ENCODE measurements around the gene GRIN2A. TPM values are rescaled to one million over a fixed set of nuclear protein-coding genes. Genes with fewer than 3 reads are reported as not detected.

GRIN2A gene
- total RNA-seq, 2 experiments from 2014 or later = not detected

DNA sequence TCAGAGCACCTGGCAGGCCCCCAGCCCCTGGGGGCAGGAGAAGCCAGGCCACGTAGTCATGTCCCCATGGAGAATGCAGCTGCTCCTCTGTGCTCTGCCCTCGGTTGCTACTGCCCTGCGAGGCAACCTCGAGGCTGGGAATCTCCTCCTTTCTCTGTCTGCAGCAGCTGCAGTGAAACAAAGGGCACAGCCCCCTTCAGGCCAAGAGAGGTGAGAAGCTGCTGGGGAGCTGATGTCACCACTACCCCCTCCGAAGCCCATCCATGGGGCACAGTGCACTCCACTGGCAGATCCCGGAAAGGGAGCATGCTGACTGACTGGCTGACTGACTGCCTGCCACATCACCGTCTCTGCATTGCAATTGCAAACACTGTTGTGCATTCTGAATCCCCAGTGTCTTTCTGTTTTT lies 103.7 kb downstream of the GRIN2A start:
- intact Hi-C loops (cut with micrococcal nuclease; ENCODE audit: unreplicated experiment) = no loop called here
- no peak overlapping the region for H3K4me2 ChIP-seq (ENCODE audit: low read length)
- no peaks in the 10 kb centered on the region for H3K79me2 ChIP-seq (ENCODE audit: insufficient read depth, low read depth, low read length)
- no peak overlapping the region for H3K27ac ChIP-seq (ENCODE audit: low read depth, low read length, poor library complexity, severe bottlenecking)
- ChIA-PET POLR2A (no interaction called here), CTCF (ENCODE audit: unreplicated experiment) (no interaction called here)
- BruUV-seq (replicated peaks) = no TSS peak
- H4K20me1 ChIP-seq (ENCODE audit: insufficient read depth, low read length) = no peaks in the 10 kb centered on the region
- H3K4me3 ChIP-seq (ENCODE audit: low read depth, low read length, poor library complexity, severe bottlenecking) = no peak overlapping the region
- no peak overlapping the region for H2AFZ ChIP-seq (ENCODE audit: low read length)
- H3K4me1 ChIP-seq (ENCODE audit: insufficient read depth, low read length, poor library complexity, severe bottlenecking) = no peaks in the 10 kb centered on the region
- TF ChIP-seq, protein P1, sequence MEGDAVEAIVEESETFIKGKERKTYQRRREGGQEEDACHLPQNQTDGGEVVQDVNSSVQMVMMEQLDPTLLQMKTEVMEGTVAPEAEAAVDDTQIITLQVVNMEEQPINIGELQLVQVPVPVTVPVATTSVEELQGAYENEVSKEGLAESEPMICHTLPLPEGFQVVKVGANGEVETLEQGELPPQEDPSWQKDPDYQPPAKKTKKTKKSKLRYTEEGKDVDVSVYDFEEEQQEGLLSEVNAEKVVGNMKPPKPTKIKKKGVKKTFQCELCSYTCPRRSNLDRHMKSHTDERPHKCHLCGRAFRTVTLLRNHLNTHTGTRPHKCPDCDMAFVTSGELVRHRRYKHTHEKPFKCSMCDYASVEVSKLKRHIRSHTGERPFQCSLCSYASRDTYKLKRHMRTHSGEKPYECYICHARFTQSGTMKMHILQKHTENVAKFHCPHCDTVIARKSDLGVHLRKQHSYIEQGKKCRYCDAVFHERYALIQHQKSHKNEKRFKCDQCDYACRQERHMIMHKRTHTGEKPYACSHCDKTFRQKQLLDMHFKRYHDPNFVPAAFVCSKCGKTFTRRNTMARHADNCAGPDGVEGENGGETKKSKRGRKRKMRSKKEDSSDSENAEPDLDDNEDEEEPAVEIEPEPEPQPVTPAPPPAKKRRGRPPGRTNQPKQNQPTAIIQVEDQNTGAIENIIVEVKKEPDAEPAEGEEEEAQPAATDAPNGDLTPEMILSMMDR (conservative IDR thresholded peaks at IDR 0.05; ENCODE audit: low read length) = no peak
- TF ChIP-seq EZH2phosphoT487 (IDR thresholded peaks at IDR 0.05; ENCODE audit: borderline replicate concordance, low read depth, low read length) = no peak
- H3K9me3 ChIP-seq (ENCODE audit: low read length) = no peaks in the 10 kb centered on the region
- DNase-seq (ENCODE audit: low spot score) = no peak
- no peaks in the 10 kb centered on the region for H3K9me2 ChIP-seq (ENCODE audit: insufficient read depth, low read length)
- H3K36me3 ChIP-seq (ENCODE audit: insufficient read depth, low read length) = no peaks in the 10 kb centered on the region

DNA sequence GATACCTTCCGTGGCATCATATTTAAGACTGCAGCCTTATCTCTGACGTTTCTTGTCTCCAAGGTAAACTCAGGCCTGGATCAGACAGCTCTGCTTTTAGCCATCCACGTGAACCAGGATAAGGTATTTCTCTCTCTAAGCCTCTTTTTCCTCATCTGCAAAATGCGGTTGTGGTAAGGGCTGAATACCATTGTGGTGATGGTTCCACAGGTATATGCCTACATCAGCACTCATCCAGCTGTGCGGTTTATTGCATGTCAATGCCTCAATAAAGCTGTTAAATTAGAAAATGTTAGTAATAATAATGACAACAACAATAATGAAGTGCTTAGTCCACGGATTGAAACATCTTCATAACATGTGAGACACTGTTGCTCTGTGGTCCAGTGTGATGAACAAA lies 104.4 kb downstream of the GRIN2A start:
- no peak overlapping the region for H3K4me2 ChIP-seq (ENCODE audit: low read length)
- BruUV-seq (replicated peaks) = no TSS peak
- H3K4me3 ChIP-seq (ENCODE audit: low read depth, low read length, poor library complexity, severe bottlenecking) = no peak overlapping the region
- intact Hi-C loops (cut with micrococcal nuclease; ENCODE audit: unreplicated experiment) = no loop called here
- no peaks in the 10 kb centered on the region for H3K79me2 ChIP-seq (ENCODE audit: insufficient read depth, low read depth, low read length)
- no peak for TF ChIP-seq EZH2phosphoT487 (IDR thresholded peaks at IDR 0.05; ENCODE audit: borderline replicate concordance, low read depth, low read length)
- TF ChIP-seq, protein P1 (conservative IDR thresholded peaks at IDR 0.05; ENCODE audit: low read length) = no peak
- H3K4me1 ChIP-seq (ENCODE audit: insufficient read depth, low read length, poor library complexity, severe bottlenecking) = no peaks in the 10 kb centered on the region
- no peaks in the 10 kb centered on the region for H3K36me3 ChIP-seq (ENCODE audit: insufficient read depth, low read length)
- no peaks in the 10 kb centered on the region for H3K9me3 ChIP-seq (ENCODE audit: low read length)
- ChIA-PET CTCF (ENCODE audit: unreplicated experiment) (no interaction called here), POLR2A (no interaction called here)
- no peak for DNase-seq (ENCODE audit: low spot score)
- H2AFZ ChIP-seq (ENCODE audit: low read length) = no peak overlapping the region
- H3K27ac ChIP-seq (ENCODE audit: low read depth, low read length, poor library complexity, severe bottlenecking) = no peak overlapping the region
- no peaks in the 10 kb centered on the region for H3K9me2 ChIP-seq (ENCODE audit: insufficient read depth, low read length)
- no peaks in the 10 kb centered on the region for H4K20me1 ChIP-seq (ENCODE audit: insufficient read depth, low read length)

DNA sequence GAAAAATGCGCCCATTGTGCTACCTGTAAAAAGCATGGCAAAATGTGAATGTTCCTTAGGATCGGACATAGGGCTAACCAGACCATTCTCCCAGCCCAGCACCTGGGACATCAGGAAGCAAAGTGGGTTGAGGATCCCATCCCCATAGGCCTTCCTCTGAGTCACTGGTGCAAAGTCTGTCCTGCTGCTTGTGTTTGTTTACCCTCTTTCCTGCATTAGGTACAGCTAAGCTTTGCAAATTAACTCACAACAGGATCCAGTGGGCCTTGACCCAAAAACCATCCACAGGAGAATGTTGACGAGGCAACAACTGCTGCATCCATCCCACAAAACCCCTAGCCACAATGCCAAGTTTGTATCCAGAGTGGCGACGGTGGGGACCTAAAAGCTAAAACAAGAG lies 106.2 kb downstream of the GRIN2A start:
- H3K36me3 ChIP-seq (ENCODE audit: insufficient read depth, low read length) = no peaks in the 10 kb centered on the region
- no TSS peak for BruUV-seq (replicated peaks)
- H3K9me2 ChIP-seq (ENCODE audit: insufficient read depth, low read length) = no peaks in the 10 kb centered on the region

More for the DNA sequence above, 106.2 kb downstream of the GRIN2A start:
- Histone ChIP-seq H3K27ac (ENCODE audit: low read depth, low read length, poor library complexity, severe bottlenecking) (no peak overlapping the region), H3K4me2 (ENCODE audit: low read length) (no peak overlapping the region), H2AFZ (ENCODE audit: low read length) (no peak overlapping the region), H3K9me3 (ENCODE audit: low read length) (no peaks in the 10 kb centered on the region), H3K4me3 (ENCODE audit: low read depth, low read length, poor library complexity, severe bottlenecking) (no peak overlapping the region), H4K20me1 (ENCODE audit: insufficient read depth, low read length) (no peaks in the 10 kb centered on the region), H3K4me1 (ENCODE audit: insufficient read depth, low read length, poor library complexity, severe bottlenecking) (no peaks in the 10 kb centered on the region), H3K79me2 (ENCODE audit: insufficient read depth, low read depth, low read length) (no peaks in the 10 kb centered on the region)
- ChIA-PET CTCF (ENCODE audit: unreplicated experiment) (no interaction called here), POLR2A (no interaction called here)
- no peak for DNase-seq (ENCODE audit: low spot score)
- intact Hi-C loops (cut with micrococcal nuclease; ENCODE audit: unreplicated experiment) = no loop called here
- no peak for TF ChIP-seq EZH2phosphoT487 (IDR thresholded peaks at IDR 0.05; ENCODE audit: borderline replicate concordance, low read depth, low read length)
- TF ChIP-seq, protein P1 (conservative IDR thresholded peaks at IDR 0.05; ENCODE audit: low read length) = no peak

Measured in OCI-LY7 (cell line).